Lung (tissue), 12 donors: ENCODE data around the gene CD53. TPM values are rescaled to one million over a fixed set of nuclear protein-coding genes. Genes with fewer than 3 reads are reported as not detected.

Source experiments
- ATAC-seq: fragments of 200-7000 bp; cut with Tn5 transposase; one replicate; pipeline ENCODE4 v1.9.1; 2020; ENCODE audit warnings: moderate number of reproducible peaks; ENCODE audit not compliant: insufficient read depth, low FRiP score
- DNase-seq, 3 donors: peaks; one replicate each; pipeline ENCODE4 v3.0.0-alpha.2; 2013 to 2017
- H3K27ac ChIP-seq, 2 donors: one replicate each; pipeline ENCODE4 v1.5.1; 2013; ENCODE audit warnings: mild to moderate bottlenecking in 2 of 2, moderate library complexity in 2 of 2, control low read depth in 1 of 2, inconsistent platforms in 1 of 2, low read depth in 1 of 2, low read length in 1 of 2
- H3K27me3 ChIP-seq, 3 donors: one replicate each; pipeline ENCODE4 v1.5.1; 2013; ENCODE audit warnings: low read length in 2 of 3; ENCODE audit not compliant: control insufficient read depth in 3 of 3, insufficient read depth in 3 of 3
- H3K36me3 ChIP-seq, 4 donors: one replicate each; pipeline ENCODE4 v1.5.1; 2013; ENCODE audit warnings: low read length in 4 of 4, mild to moderate bottlenecking in 1 of 4, moderate library complexity in 1 of 4; ENCODE audit not compliant: control insufficient read depth in 4 of 4, insufficient read depth in 4 of 4
- H3K4me1 ChIP-seq, 5 donors: one replicate each; pipeline ENCODE4 v1.5.1; 2013; ENCODE audit warnings: low read length in 5 of 5, mild to moderate bottlenecking in 2 of 5, moderate library complexity in 1 of 5; ENCODE audit not compliant: control insufficient read depth in 5 of 5, insufficient read depth in 5 of 5
- H3K4me3 ChIP-seq: one replicate; pipeline ENCODE4 v1.5.1; 2013; ENCODE audit warnings: mild to moderate bottlenecking, control low read depth, moderate library complexity
- H3K9ac ChIP-seq, 2 donors: one replicate each; pipeline ENCODE4 v1.5.1; 2013; ENCODE audit warnings: low read length in 2 of 2, control low read depth in 1 of 2; ENCODE audit not compliant: insufficient read depth in 1 of 2
- H3K9me3 ChIP-seq, 4 donors: one replicate each; pipeline ENCODE4 v1.5.1; 2013; ENCODE audit warnings: low read length in 3 of 4, mild to moderate bottlenecking in 1 of 4, moderate library complexity in 1 of 4; ENCODE audit not compliant: control insufficient read depth in 4 of 4, insufficient read depth in 3 of 4
- CTCF ChIP-seq: IDR thresholded peaks from 2 replicates; pipeline ENCODE4 v1.5.1; 2012; ENCODE audit warnings: mild to moderate bottlenecking; ENCODE audit errors: control extremely low read depth, extremely low read depth
- WGBS, 2 donors: extraction: QIAGEN DNeasy Blood & Tissue Kit; methylation state at CpG; one replicate each; pipeline ENCODE4 v1.1.7; 2013; 5-methylcytosine and 5-hydroxymethylcytosine counted together
- polyA plus RNA-seq, 2 donors: library from polyadenylated mRNA; stranded (reverse); fragments of 200-250 nt; gene quantifications; one replicate each; pipeline ENCODE4 v1.2.1, GENCODE V29; 2013
- total RNA-seq, 2 donors: library from RNA; depleted of rRNA in 1 of 2; stranded (reverse); fragments of >200 nt in 1 of 2; gene quantifications; one replicate each; pipeline ENCODE4 v1.2.1, GENCODE V29; 2014 to 2021
- donor health status: control.
- donor health status: control.
- donor health status: Bipolar disorder and iron deficiency.
- donor health status: healthy.
- donor health status: DM: yes; HTN: yes; CAD: no.

The CD53 gene
- total and polyA plus RNA-seq, 4 donors = 41.2 to 583 (median 88.7) TPM

GRCh38 chr1:110888641-110889040 lies 15.7 kb downstream of the CD53 start:
- H3K4me1 ChIP-seq = peaks cover 0 to 1% (median 0%) of the 10 kb centered on the region in 5 donors
- no peak overlapping the region for H3K27ac ChIP-seq
- H3K4me3 ChIP-seq = no peak overlapping the region
- no peaks in the 10 kb centered on the region for H3K9me3 ChIP-seq
- no peak overlapping the region for H3K9ac ChIP-seq
- no peak for ATAC-seq
- no peak for DNase-seq
- H3K36me3 ChIP-seq = no peaks in the 10 kb centered on the region
- H3K27me3 ChIP-seq = no peaks in the 10 kb centered on the region
- no peak for TF ChIP-seq CTCF

- Histone ChIP-seq H3K4me1 (peaks cover 0 to 1% (median 0%) of the 10 kb centered on the region in 5 donors), H3K9ac (no peak overlapping the region), H3K4me3 (no peak overlapping the region), H3K27ac (no peak overlapping the region), H3K27me3 (no peaks in the 10 kb centered on the region), H3K9me3 (no peaks in the 10 kb centered on the region), H3K36me3 (peaks cover 0 to 1% (median 0%) of the 10 kb centered on the region in 4 donors)
- 76 to 82% methylated on average over 3 of the region's 3 CpGs for WGBS, 2 donors
- DNase-seq (no peak), ATAC-seq (no peak)
- TF ChIP-seq CTCF = no peak
Measured at GRCh38 chr1:110890474-110891196, 17.7 kb downstream of the CD53 start.

- no peak for DNase-seq
Measured at GRCh38 chr1:110893908-110894490, 21.1 kb downstream of the CD53 start.

More at GRCh38 chr1:110893908-110894490, 21.1 kb downstream of the CD53 start:
- Histone ChIP-seq H3K36me3 (peaks cover 0 to 1% (median 0%) of the 10 kb centered on the region in 4 donors), H3K27ac (no peak overlapping the region), H3K27me3 (no peaks in the 10 kb centered on the region), H3K4me1 (no peaks in the 10 kb centered on the region), H3K9ac (no peak overlapping the region), H3K9me3 (no peaks in the 10 kb centered on the region), H3K4me3 (no peak overlapping the region)
- no peak for TF ChIP-seq CTCF
- ATAC-seq = no peak
- 51 to 55% methylated on average over 3 of the region's 3 CpGs for WGBS, 2 donors
